Airway epithelial cell (primary cell): Measurements from ENCODE around the gene SPATA17. TPM values are rescaled to one million over a fixed set of nuclear protein-coding genes. Genes with fewer than 3 reads are reported as not detected.

Experiments used
- total RNA-seq: library from RNA; depleted of rRNA; stranded (reverse); fragments of >200 nt; gene quantifications from 2 replicates; pipeline ENCODE4 v1.2.3, GENCODE V29; 2015

Gene SPATA17
- total RNA-seq: 1.5 and 2.1 TPM in 2 replicates

GRCh38 chr1:217630711-217631591, at the start of gene SPATA17, which contains the start of gene GPATCH2:
Gene SPATA17, plus strand, starts transcription at chr1:217631344. Its CDS starts 35 bp downstream, at chr1:217631379.
Gene GPATCH2, minus strand, starts transcription at chr1:217631090. Its CDS starts 119 bp downstream, at chr1:217630971.

Other genes starting within 250 kb of the SPATA17 start
- gene GPATCH2, start 254 bp upstream of the SPATA17 start, total RNA-seq: 5.8 and 11.2 TPM in 2 replicates